IPS-15b (cell line): ENCODE results near the gene USO1.

Experiments used
- H3K27me3 ChIP-seq: one replicate; pipeline ENCODE4 v1.6.1; 2013; ENCODE audit warnings: low read length; ENCODE audit not compliant: control insufficient read depth, insufficient read depth
- H3K36me3 ChIP-seq: one replicate; pipeline ENCODE4 v1.6.1; 2013; ENCODE audit warnings: low read length; ENCODE audit not compliant: control insufficient read depth, insufficient read depth
- H3K4me1 ChIP-seq: one replicate; pipeline ENCODE4 v1.6.1; 2013; ENCODE audit warnings: mild to moderate bottlenecking, low read length; ENCODE audit not compliant: control insufficient read depth, insufficient read depth
- H3K4me3 ChIP-seq: one replicate; pipeline ENCODE4 v1.5.1; 2013; ENCODE audit warnings: low read depth, low read length
- H3K9ac ChIP-seq: one replicate; pipeline ENCODE4 v1.6.1; 2013; ENCODE audit warnings: low read depth, mild to moderate bottlenecking, low read length
- H3K9me3 ChIP-seq: one replicate; pipeline ENCODE4 v1.6.1; 2013; ENCODE audit warnings: mild to moderate bottlenecking, low read length; ENCODE audit not compliant: control insufficient read depth, insufficient read depth

Gene USO1

DNA sequence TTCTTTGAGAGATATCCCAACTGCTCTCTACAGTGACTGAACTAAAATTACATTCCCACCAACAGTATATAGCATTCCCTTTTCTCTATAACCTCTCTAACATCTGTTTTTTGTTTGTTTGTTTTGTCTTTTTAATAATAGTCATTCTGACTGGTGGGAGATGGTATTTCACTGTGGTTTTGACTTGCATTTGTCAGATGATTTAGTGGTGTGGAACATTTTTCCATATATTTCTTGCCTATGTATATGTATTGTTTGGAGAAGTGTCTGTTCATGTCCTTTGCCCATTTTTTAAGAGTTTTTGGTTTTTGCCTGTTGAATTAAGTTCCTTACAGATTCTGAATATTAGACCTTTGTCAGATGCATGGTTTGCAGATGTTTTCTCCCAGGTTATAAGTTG lies 9.0 kb downstream of the USO1 start:
- Histone ChIP-seq H3K36me3 (no peaks in the 10 kb centered on the region), H3K9ac (no peak overlapping the region), H3K4me3 (no peak overlapping the region), H3K4me1 (peaks cover 2% of the 10 kb centered on the region), H3K27me3 (no peaks in the 10 kb centered on the region), H3K9me3 (no peaks in the 10 kb centered on the region)

DNA sequence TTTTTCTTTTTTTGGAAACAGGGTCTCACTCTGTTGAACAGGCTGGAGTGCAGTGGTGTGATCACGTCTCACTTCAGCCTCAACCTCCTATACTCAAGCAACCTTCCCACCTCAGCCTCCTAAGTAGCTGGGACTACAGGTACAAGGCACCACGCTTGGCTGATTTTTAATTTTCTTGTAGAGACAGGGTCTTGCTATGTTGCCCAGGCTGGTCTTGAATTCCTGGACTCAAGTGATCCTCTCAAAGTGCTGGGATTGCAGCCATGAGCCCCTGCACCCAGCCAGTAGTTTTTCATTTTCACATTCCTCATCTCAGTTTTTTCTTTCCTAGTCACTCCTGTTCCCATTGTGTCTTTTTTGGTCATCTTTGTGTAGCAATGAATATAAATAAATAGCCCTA lies 11.1 kb downstream of the USO1 start:
- H3K4me1 ChIP-seq: no peaks in the 10 kb centered on the region
- H3K9ac ChIP-seq: no peak overlapping the region
- no peaks in the 10 kb centered on the region for H3K36me3 ChIP-seq
- H3K4me3 ChIP-seq: no peak overlapping the region
- no peaks in the 10 kb centered on the region for H3K9me3 ChIP-seq
- H3K27me3 ChIP-seq: no peaks in the 10 kb centered on the region

DNA sequence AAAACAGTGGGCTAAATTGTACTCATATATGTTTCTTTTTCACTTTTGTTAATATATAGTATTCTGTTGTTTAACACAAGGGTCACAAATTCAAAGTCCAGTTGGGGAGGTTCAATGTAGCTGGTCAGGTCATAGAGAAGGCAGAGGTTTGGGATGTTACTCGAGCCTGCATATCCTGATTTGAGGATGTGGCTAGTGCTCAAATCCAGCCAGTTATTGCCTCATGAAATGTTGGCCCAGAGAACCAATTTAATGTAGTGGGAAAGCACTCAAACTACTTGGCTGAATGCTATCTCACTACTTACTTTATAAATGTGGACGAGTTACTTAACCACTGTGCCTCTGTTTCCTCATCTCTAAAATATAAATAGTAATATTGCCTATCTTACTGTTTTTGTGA lies 12.5 kb downstream of the USO1 start:
- Histone ChIP-seq H3K9me3 (no peaks in the 10 kb centered on the region), H3K9ac (no peak overlapping the region), H3K27me3 (no peaks in the 10 kb centered on the region), H3K36me3 (no peaks in the 10 kb centered on the region), H3K4me1 (no peaks in the 10 kb centered on the region), H3K4me3 (no peak overlapping the region)

DNA sequence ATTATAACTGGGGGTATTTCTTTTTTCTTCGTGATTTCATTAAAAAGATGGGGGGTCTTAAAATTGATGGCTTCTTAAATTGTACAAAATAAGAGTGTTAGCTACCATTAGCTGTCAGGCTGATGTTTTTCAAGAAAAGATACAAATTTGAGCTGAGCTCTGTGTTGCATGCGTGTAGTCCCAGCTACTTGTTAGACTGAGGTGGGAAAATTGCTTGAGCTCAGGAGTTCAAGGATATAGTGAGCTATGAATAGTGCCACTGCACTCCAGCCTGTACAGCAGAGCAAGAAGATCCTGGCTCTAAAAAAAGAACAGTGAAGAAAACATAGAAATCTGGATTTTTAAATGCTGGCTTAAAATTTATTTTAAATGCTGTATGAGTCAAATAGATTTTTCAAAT lies 13.0 kb downstream of the USO1 start:
- Histone ChIP-seq H3K27me3 (no peaks in the 10 kb centered on the region), H3K9me3 (no peaks in the 10 kb centered on the region), H3K36me3 (no peaks in the 10 kb centered on the region), H3K9ac (no peak overlapping the region), H3K4me1 (no peaks in the 10 kb centered on the region), H3K4me3 (no peak overlapping the region)

DNA sequence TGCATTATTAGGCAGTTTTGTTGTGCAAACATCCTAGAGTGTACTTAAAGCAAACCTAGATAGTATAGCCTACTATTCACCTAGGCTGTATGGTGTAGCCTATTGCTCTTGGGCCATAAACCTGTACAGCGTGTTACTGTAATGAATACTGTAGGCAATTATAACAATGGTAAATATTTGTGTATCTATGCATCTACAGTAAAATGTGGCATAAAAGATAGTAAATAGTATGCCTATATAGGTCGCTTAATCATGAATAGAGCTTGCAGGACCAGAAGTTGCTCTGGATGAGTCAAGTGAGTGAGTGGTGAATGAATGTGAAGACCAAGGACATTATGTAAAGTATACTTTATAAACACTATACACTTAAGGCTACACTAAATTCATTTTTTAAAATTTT lies 16.6 kb downstream of the USO1 start:
- no peaks in the 10 kb centered on the region for H3K27me3 ChIP-seq
- H3K9ac ChIP-seq: no peak overlapping the region
- H3K4me3 ChIP-seq: no peak overlapping the region
- no peaks in the 10 kb centered on the region for H3K36me3 ChIP-seq
- no peaks in the 10 kb centered on the region for H3K9me3 ChIP-seq
- H3K4me1 ChIP-seq: no peaks in the 10 kb centered on the region

DNA sequence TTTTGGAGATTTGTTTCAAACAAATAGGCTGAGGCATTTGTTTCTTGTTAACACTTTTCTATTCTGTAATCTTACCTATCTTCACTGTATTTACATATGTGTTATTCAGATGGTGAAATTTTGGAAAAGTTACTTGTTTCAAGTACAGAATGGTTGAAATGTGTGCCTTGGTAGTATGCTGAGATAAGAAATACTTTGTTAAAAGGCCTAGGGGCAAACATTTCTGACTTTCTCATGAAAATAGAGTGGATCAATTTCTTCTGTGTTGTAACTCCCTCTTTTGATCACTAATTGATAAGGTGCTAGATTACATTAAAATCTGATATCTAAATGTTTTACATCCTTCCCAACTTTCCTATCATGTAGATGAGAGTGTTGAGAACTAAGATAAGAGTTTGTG lies 18.1 kb downstream of the USO1 start:
- Histone ChIP-seq H3K36me3 (no peaks in the 10 kb centered on the region), H3K9me3 (no peaks in the 10 kb centered on the region), H3K9ac (no peak overlapping the region), H3K4me3 (no peak overlapping the region), H3K4me1 (no peaks in the 10 kb centered on the region), H3K27me3 (no peaks in the 10 kb centered on the region)

DNA sequence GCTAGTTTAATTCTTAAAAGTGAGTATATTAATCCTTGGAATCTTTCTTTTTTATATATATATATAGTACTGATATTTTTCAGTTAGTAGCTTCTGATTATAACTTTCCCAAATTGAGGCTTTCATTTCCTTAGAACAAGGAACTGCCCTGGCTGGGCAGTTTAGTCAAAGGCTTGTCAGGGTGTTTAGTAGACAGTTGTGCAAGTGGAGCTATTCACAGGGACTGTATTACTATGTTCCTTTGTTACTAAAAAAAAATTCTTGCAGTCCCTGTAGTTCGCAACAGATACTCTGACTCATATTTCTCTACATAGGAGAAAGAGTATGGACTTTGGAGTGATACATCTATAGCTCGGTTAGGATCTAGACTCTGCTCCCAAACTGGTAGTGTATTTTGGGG lies 20.8 kb downstream of the USO1 start:
- no peak overlapping the region for H3K9ac ChIP-seq
- H3K27me3 ChIP-seq: no peaks in the 10 kb centered on the region
- no peaks in the 10 kb centered on the region for H3K9me3 ChIP-seq
- H3K36me3 ChIP-seq: no peaks in the 10 kb centered on the region
- no peaks in the 10 kb centered on the region for H3K4me1 ChIP-seq
- H3K4me3 ChIP-seq: no peak overlapping the region

DNA sequence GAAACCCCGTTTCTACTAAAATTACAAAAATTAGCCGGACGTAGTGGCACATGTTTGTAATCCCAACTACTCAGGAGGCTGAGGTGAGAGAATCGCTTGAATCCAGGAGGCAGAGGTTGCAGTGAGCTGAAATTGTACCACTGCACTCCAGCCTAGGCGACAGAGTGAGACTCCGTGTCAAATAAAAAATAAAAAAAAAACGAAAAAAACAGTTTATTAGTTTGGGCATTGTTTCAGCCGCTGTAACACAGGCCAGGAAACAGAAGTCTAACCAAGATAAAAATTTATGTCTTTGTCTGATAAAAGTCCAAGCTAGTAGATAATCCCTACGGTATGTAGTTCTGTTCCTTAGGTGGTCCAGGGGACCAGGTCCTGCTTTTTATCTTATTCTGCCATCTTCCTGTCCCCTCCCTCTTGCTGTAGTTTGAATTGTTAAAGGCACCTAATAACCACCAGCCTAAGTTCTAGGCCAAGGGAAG lies 21.4 kb downstream of the USO1 start:
- H3K4me3 ChIP-seq: no peak overlapping the region
- no peaks in the 10 kb centered on the region for H3K4me1 ChIP-seq
- H3K9me3 ChIP-seq: no peaks in the 10 kb centered on the region
- no peak overlapping the region for H3K9ac ChIP-seq
- H3K36me3 ChIP-seq: no peaks in the 10 kb centered on the region
- no peaks in the 10 kb centered on the region for H3K27me3 ChIP-seq

DNA sequence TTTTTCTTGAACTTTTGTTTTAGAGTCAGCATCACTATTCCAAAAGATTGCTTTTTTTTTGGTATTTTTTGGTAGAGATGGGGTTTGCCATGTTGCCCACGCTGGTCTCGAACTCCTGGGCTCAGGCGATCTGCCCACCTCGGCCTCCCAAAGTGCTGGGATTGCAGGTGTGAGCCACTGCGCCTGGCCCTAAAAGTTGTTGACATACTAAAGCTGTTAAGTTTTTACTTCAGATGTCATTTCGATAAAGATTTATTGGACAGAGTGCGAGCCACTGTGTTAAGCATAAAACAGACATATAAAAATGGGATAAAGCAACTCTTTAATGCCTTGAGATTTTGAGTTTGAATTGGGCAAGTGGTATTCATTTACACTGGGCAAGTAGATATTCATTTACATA lies 28.3 kb downstream of the USO1 start:
- Histone ChIP-seq H3K27me3 (no peaks in the 10 kb centered on the region), H3K36me3 (peaks cover 4% of the 10 kb centered on the region), H3K4me1 (no peaks in the 10 kb centered on the region), H3K4me3 (no peak overlapping the region), H3K9me3 (no peaks in the 10 kb centered on the region), H3K9ac (no peak overlapping the region)

DNA sequence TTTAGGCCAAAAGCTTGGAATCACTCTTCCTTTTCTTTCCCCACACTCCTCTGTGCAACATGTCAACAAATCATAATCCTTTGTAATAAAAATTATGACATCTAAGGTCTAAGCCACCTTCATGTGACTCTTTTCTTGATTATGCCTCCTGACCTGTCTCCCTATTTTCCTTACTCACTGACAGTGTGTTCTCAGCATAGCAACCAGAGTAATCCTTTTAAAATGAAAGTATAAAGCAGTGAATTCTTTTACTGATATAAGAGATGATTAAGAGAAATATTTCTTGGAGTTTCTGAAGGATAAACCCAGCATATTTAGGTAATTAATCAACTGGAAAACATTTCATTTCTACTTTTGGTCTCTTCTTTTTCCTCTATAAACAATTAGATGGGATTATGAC lies 44.7 kb downstream of the USO1 start:
- Histone ChIP-seq H3K36me3 (peaks cover 4% of the 10 kb centered on the region), H3K4me3 (no peak overlapping the region), H3K9me3 (no peaks in the 10 kb centered on the region), H3K4me1 (no peaks in the 10 kb centered on the region), H3K27me3 (no peaks in the 10 kb centered on the region), H3K9ac (no peak overlapping the region)

DNA sequence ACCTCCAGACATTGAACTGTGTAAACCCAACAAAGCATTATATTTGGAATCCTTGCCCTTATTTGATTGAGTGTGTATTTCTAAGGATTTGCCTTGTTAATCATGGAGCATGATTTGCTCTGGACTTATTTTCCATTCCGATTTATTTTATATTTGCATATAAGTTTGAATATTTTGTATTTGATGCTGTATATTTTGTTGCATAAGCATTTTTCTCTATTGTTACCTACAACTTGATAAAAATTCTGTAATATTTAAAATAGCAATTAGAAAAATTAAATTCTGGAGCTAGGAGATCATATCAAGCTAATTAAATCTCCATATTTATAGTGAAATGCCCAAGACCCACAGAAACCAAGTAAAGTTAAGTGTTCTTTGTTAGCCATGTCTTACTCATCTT lies 47.2 kb downstream of the USO1 start:
- Histone ChIP-seq H3K4me1 (no peaks in the 10 kb centered on the region), H3K9me3 (no peaks in the 10 kb centered on the region), H3K9ac (no peak overlapping the region), H3K4me3 (no peak overlapping the region), H3K36me3 (peaks cover 20% of the 10 kb centered on the region), H3K27me3 (no peaks in the 10 kb centered on the region)

DNA sequence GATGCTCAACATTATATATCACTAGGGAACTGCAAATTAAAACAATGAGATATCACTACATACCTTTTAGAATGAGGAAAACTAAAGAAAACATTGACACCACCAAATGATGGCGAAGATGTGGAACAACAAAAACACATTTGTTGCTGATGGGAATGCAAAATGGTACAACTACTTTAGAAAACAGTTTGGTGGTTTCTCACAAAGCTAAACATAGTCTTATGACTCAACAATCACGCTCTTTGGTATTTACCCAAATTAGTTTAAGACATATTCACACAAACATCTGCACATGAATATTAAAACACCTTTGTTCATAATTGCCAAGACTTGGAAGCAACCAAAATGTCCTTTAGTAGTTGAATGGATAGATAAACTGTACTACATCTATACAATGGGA lies 53.2 kb downstream of the USO1 start:
- H3K4me3 ChIP-seq: no peak overlapping the region
- H3K9ac ChIP-seq: no peak overlapping the region
- H3K4me1 ChIP-seq: no peaks in the 10 kb centered on the region
- no peaks in the 10 kb centered on the region for H3K27me3 ChIP-seq
- H3K9me3 ChIP-seq: no peaks in the 10 kb centered on the region
- peaks cover 42% of the 10 kb centered on the region for H3K36me3 ChIP-seq
